Panc1 (cell line): Measurements from ENCODE around the gene CD300LB. TPM values are rescaled to one million over a fixed set of nuclear protein-coding genes. Genes with fewer than 3 reads are reported as not detected.

Experiments used
- ATAC-seq: fragments of 200-7000 bp; cut with Tn5 transposase; 2 replicates; pipeline ENCODE4 v1.9.1; 2020; ENCODE audit warnings: mild to moderate bottlenecking, moderate library complexity
- BruUV-seq: library from RNA; stranded (reverse); fragments of 400-500 nt; replicated peaks from 2 replicates; lab custom pipeline; 2021; lab: Mats Ljungman, UMichigan
- CTCF ChIA-PET: fragments of 300-600 bp; sonication (Branson Sonifier 250); formaldehyde crosslinking; loops from one replicate; lab custom pipeline; 2022; ENCODE audit warnings: antibody characterized with exemption; lab: Charles Lee
- POLR2A ChIA-PET: fragments of 300-600 bp; sonication (Branson Sonifier 250); formaldehyde crosslinking; loops from one replicate; lab custom pipeline; 2022; ENCODE audit warnings: antibody characterized with exemption; lab: Charles Lee
- DNase-seq: peaks from one replicate; pipeline ENCODE4 v3.0.0-alpha.2; 2010; ENCODE audit warnings: low read depth, low spot score
- H3K27ac ChIP-seq: 2 replicates; pipeline ENCODE4 v1.5.1; 2011; ENCODE audit warnings: mild to moderate bottlenecking, low read length, inconsistent platforms
- H3K27me3 ChIP-seq: fragments of 200-500 bp; sonication (Bioruptor generic); 2 replicates; pipeline ENCODE4 v1.6.0; 2014; ENCODE audit warnings: low read length, inconsistent platforms; ENCODE audit not compliant: control insufficient read depth, insufficient read depth
- H3K36me3 ChIP-seq: fragments of 200-500 bp; sonication (Bioruptor generic); 2 replicates; pipeline ENCODE4 v1.5.1; 2014; ENCODE audit warnings: inconsistent platforms, mild to moderate bottlenecking, low read length, moderate library complexity; ENCODE audit not compliant: control insufficient read depth, insufficient read depth
- H3K4me1 ChIP-seq: 2 replicates; pipeline ENCODE4 v1.5.1; 2011; ENCODE audit warnings: inconsistent platforms, mild to moderate bottlenecking, low read length, moderate library complexity; ENCODE audit not compliant: control insufficient read depth, insufficient read depth
- H3K4me3 ChIP-seq, 2 experiments: 2 replicates each; pipeline ENCODE4 v1.5.1; 2011 to 2012; ENCODE audit warnings: low read depth in 2 of 2, low read length in 2 of 2, mild to moderate bottlenecking in 2 of 2, inconsistent platforms in 1 of 2, moderate library complexity in 1 of 2
- H3K9me3 ChIP-seq: fragments of 200-500 bp; sonication (Bioruptor generic); 2 replicates; pipeline ENCODE4 v1.5.1; 2014; ENCODE audit warnings: low read depth, mild to moderate bottlenecking, inconsistent platforms, low read length, moderate library complexity; ENCODE audit not compliant: control insufficient read depth, insufficient read depth
- POLR2AphosphoS5 ChIP-seq: IDR thresholded peaks from 2 replicates; pipeline ENCODE4 v1.6.1; 2012; ENCODE audit warnings: mild to moderate bottlenecking, low read depth, low read length, moderate library complexity
- SIN3A ChIP-seq: IDR thresholded peaks from 2 replicates; pipeline ENCODE4 v1.6.1; 2012; ENCODE audit warnings: low read depth, mild to moderate bottlenecking, low read length, moderate library complexity, borderline replicate concordance; ENCODE audit not compliant: insufficient read depth
- TCF7L2 ChIP-seq: IDR thresholded peaks from 2 replicates; pipeline ENCODE4 v1.6.1; 2011; ENCODE audit warnings: mild to moderate bottlenecking, low read depth, low read length, inconsistent platforms
- in situ Hi-C: cut with HindIII; loops from 2 replicates; pipeline ENCODE4 v1.10.0; 2016; ENCODE audit warnings: low sequenced_read_pairs, low pct_unique_long_range_greater_than_20kb
- intact Hi-C: fragments of 100-400 bp; cut with micrococcal nuclease; formaldehyde crosslinking; loops from one replicate; pipeline ENCODE4 v1.10.0; 2022; ENCODE audit not compliant: unreplicated experiment
- total RNA-seq: library from RNA; stranded (reverse); gene quantifications from one replicate; pipeline ENCODE4 v1.2.1, GENCODE V29; 2021; ENCODE audit not compliant: unreplicated experiment
- TF ChIP-seq, protein P1 (sequence below): fragments of 450-650 bp; IDR thresholded peaks from 2 replicates; pipeline ENCODE4 v1.5.1; 2017; ENCODE audit warnings: mild to moderate bottlenecking
- TF ChIP-seq, protein P2 (sequence below), 2 experiments: IDR thresholded peaks; 2 replicates each; pipeline ENCODE4 v1.6.1; 2011 to 2012; ENCODE audit warnings: low read depth in 2 of 2, control low read depth in 1 of 2, low read length in 1 of 2, mild to moderate bottlenecking in 1 of 2, moderate library complexity in 1 of 2; ENCODE audit not compliant: insufficient read depth in 1 of 2

CD300LB gene
- total RNA-seq, 1 experiment from 2014 or later, result not detected

DNA sequence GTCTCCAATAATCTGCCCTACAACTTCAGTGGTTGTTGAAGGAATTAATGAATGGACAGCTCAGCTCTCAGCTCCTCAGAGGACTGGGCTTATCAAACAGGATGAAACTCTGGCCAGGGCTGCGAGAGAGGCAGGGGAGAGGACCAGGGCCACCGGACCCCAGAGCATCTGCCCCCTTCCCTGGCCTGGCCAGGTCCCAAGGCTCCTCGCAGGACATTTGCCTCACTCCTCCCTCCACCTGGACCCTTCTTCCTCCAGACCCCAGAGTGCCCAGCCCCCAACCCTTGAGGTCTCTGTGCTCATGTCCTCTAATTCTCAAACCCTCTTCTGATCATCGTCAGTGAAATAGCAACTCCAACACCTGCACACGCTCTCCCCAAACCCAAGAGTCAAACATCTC is 10.9 kb upstream of the CD300LB start:
- no peaks in the 10 kb centered on the region for H3K9me3 ChIP-seq
- POLR2A ChIA-PET, result no interaction called here
- no peak overlapping the region for H3K27ac ChIP-seq
- CTCF ChIA-PET, result no interaction called here
- BruUV-seq, result no TSS peak
- DNase-seq, result no peak
- H3K27me3 ChIP-seq, result peaks cover 2% of the 10 kb centered on the region; the same call in 1 of the 2 replicates
- TF ChIP-seq, protein P1, sequence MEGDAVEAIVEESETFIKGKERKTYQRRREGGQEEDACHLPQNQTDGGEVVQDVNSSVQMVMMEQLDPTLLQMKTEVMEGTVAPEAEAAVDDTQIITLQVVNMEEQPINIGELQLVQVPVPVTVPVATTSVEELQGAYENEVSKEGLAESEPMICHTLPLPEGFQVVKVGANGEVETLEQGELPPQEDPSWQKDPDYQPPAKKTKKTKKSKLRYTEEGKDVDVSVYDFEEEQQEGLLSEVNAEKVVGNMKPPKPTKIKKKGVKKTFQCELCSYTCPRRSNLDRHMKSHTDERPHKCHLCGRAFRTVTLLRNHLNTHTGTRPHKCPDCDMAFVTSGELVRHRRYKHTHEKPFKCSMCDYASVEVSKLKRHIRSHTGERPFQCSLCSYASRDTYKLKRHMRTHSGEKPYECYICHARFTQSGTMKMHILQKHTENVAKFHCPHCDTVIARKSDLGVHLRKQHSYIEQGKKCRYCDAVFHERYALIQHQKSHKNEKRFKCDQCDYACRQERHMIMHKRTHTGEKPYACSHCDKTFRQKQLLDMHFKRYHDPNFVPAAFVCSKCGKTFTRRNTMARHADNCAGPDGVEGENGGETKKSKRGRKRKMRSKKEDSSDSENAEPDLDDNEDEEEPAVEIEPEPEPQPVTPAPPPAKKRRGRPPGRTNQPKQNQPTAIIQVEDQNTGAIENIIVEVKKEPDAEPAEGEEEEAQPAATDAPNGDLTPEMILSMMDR, result no peak
- no peak for TF ChIP-seq TCF7L2
- TF ChIP-seq POLR2AphosphoS5, result no peak
- no peak for TF ChIP-seq SIN3A
- TF ChIP-seq, protein P2, sequence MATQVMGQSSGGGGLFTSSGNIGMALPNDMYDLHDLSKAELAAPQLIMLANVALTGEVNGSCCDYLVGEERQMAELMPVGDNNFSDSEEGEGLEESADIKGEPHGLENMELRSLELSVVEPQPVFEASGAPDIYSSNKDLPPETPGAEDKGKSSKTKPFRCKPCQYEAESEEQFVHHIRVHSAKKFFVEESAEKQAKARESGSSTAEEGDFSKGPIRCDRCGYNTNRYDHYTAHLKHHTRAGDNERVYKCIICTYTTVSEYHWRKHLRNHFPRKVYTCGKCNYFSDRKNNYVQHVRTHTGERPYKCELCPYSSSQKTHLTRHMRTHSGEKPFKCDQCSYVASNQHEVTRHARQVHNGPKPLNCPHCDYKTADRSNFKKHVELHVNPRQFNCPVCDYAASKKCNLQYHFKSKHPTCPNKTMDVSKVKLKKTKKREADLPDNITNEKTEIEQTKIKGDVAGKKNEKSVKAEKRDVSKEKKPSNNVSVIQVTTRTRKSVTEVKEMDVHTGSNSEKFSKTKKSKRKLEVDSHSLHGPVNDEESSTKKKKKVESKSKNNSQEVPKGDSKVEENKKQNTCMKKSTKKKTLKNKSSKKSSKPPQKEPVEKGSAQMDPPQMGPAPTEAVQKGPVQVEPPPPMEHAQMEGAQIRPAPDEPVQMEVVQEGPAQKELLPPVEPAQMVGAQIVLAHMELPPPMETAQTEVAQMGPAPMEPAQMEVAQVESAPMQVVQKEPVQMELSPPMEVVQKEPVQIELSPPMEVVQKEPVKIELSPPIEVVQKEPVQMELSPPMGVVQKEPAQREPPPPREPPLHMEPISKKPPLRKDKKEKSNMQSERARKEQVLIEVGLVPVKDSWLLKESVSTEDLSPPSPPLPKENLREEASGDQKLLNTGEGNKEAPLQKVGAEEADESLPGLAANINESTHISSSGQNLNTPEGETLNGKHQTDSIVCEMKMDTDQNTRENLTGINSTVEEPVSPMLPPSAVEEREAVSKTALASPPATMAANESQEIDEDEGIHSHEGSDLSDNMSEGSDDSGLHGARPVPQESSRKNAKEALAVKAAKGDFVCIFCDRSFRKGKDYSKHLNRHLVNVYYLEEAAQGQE (IDR thresholded peaks at IDR 0.05; ENCODE audit: insufficient read depth in 1 of 2, low read depth in 2 of 2, low read length in 1 of 2), result no peak
- H3K4me1 ChIP-seq, result no peaks in the 10 kb centered on the region
- H3K36me3 ChIP-seq, result no peaks in the 10 kb centered on the region
- ATAC-seq, result no peak
- H3K4me3 ChIP-seq, result no peak overlapping the region
- intact Hi-C loops (no loop called here), in situ Hi-C loops (no loop called here)

DNA sequence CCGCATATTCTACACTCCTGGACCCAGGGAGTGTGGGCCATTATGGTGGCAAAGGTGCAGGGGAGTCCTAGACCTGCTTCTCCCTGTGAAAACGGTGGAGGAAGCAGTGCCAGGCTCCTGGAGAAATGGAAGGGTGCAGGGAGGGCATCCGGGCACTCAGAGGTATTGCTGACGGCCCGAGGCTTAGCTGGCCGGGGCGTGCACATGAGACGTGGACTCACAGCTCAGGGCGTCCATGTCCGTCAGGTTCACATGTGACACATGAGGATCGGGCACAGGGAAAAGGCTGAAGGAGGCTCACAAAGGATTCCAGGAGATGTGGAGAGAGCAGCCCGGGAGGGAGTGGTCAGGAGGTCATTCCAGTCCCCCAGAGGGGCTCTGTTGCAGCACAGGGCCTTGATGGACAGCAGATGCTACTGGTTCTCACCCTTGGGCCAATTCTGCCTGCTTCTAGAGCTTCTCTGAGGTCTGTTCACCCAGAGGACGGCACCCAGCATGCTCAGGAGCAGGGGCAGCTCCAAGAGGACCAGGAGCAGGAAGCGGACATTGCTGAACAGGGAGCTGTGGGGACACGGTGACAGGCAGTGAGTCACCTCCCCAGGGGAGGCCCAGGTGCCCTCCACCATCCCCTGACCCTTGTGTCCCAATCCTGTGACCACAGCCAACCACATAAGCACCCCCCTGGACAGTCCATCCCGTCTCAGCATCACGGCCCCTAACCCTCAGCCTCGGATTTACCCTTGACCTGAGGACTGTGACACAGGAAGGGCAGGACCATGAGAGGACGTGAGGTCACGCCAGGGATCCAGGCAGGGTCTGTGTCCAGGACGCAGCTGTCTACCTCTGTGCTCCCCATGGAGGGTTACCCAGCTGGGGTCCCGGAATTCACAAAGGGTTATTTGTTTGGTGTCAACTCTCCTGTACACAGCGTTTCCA is 10.2 kb upstream of the CD300LB start:
- Histone ChIP-seq H3K4me3 (no peak overlapping the region), H3K4me1 (no peaks in the 10 kb centered on the region), H3K36me3 (no peaks in the 10 kb centered on the region), H3K9me3 (no peaks in the 10 kb centered on the region), H3K27ac (no peak overlapping the region), H3K27me3 (peaks cover 7% of the 10 kb centered on the region; the same call in 1 of the 2 replicates)
- BruUV-seq, result no TSS peak
- intact Hi-C loops, result no loop called here
- in situ Hi-C loops, result no loop called here
- ChIA-PET POLR2A (no interaction called here), CTCF (no interaction called here)
- no peak for TF ChIP-seq POLR2AphosphoS5
- TF ChIP-seq, protein P1, result no peak
- TF ChIP-seq TCF7L2, result no peak
- TF ChIP-seq, protein P2 (IDR thresholded peaks at IDR 0.05; ENCODE audit: insufficient read depth in 1 of 2, low read depth in 2 of 2, low read length in 1 of 2), result no peak
- TF ChIP-seq SIN3A, result no peak
- no peak for ATAC-seq
- no peak for DNase-seq
